Cardiac fibroblast (primary cell): ENCODE data around the gene MRTFA.

ENCODE experiments used
- DNase-seq, 2 donors: peaks; one replicate each; pipeline versions ENCODE4 v3.0.0 to v3.0.0-alpha.2; 2010; ENCODE audit warnings: low read depth in 2 of 2
- H3K4me3 ChIP-seq, 2 donors: replicated peaks in 1 of 2; 1 replicate in 1 of 2; 2 replicates in 1 of 2; pipeline ENCODE4 v1.5.1; 2011; ENCODE audit warnings: low read depth in 2 of 2, low read length in 2 of 2, mild to moderate bottlenecking in 2 of 2, moderate library complexity in 1 of 2
- TF ChIP-seq, protein P1 (sequence below): IDR thresholded peaks from one replicate; pipeline ENCODE4 v1.5.1; 2011; ENCODE audit warnings: low read depth, mild to moderate bottlenecking, low read length, inconsistent platforms

The MRTFA gene

GRCh38 chr22:40479126-40479800 is 157.3 kb downstream of the MRTFA start:
- H3K4me3 ChIP-seq = no peak overlapping the region
- TF ChIP-seq, protein P1, sequence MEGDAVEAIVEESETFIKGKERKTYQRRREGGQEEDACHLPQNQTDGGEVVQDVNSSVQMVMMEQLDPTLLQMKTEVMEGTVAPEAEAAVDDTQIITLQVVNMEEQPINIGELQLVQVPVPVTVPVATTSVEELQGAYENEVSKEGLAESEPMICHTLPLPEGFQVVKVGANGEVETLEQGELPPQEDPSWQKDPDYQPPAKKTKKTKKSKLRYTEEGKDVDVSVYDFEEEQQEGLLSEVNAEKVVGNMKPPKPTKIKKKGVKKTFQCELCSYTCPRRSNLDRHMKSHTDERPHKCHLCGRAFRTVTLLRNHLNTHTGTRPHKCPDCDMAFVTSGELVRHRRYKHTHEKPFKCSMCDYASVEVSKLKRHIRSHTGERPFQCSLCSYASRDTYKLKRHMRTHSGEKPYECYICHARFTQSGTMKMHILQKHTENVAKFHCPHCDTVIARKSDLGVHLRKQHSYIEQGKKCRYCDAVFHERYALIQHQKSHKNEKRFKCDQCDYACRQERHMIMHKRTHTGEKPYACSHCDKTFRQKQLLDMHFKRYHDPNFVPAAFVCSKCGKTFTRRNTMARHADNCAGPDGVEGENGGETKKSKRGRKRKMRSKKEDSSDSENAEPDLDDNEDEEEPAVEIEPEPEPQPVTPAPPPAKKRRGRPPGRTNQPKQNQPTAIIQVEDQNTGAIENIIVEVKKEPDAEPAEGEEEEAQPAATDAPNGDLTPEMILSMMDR = no peak
- DNase-seq = no peak

DNA sequence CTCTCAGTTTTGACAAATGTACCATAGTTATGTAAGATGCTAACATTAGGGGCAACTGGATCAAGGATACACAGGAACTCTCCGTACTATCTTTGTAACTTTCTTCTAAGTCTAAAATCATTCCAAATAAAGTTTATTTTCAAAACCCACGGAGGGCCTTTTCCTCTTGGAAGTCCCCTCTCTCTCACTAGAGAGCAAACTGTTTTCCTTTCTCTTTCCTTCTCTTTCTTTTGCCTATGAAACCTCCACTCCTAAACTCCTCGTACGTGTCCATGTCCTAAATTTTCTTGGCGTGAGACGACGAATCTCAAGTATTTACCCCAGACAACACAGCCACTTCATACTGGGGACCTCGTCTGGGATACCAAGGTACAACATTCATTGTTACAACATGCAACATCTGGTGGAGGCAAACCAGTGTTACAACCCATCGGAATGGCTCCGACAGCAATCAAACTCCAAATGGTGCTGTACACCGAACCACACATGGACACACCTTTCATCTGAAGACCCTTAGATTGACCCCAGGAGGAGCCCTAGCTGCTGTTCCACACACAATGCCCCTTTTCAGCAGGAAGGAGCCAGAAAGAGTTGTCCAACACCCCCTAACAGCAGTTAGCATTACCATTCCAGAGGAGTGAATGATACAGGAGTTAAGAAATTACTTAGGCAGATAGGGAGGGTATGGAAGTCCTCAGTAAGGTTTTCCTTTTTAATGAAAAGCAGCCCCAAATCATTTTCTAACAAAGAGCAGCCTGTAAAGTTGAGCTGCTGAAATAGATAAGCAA is 158.0 kb downstream of the MRTFA start:
- TF ChIP-seq, protein P1 = no peak
- DNase-seq = no peak
- H3K4me3 ChIP-seq = no peak overlapping the region

GRCh38 chr22:40477683-40478337 is 158.7 kb downstream of the MRTFA start:
- no peak overlapping the region for H3K4me3 ChIP-seq
- TF ChIP-seq, protein P1 = no peak
- DNase-seq = no peak

- H3K4me3 ChIP-seq = no peak overlapping the region
- TF ChIP-seq, protein P1 = no peak
- no peak for DNase-seq
These were observed 160.2 kb downstream of the MRTFA start for GRCh38 chr22:40476341-40476740.

DNA sequence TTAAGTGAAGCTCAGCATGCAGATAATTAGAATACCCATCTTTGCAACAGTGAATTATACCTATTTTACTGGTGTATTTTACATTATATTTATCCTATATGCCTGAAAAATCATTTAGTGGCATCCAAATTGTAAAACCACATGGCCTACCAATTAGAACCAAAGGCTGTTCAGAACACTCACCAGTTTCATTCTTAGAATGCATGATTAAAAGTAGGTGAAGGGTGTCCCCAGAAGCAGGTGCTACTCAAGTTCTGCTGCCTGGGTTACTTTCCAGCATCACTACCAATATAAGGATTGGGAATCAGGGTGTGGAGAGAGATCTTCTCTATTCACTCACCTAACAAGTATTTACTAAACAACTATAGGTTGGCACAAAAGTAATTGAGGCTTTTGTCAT is 162.8 kb downstream of the MRTFA start:
- H3K4me3 ChIP-seq = no peak overlapping the region
- no peak for DNase-seq
- TF ChIP-seq, protein P1 = no peak

GRCh38 chr22:40472579-40472978 is 163.9 kb downstream of the MRTFA start:
- TF ChIP-seq, protein P1 = no peak
- DNase-seq = no peak
- H3K4me3 ChIP-seq = no peak overlapping the region
